GM18517 (cell line): ENCODE results near the gene AGTPBP1.

Experiments
- ATAC-seq: cut with Tn5 transposase; IDR thresholded peaks from one replicate; pipeline ENCODE4 v1.9.1; 2021; ENCODE audit warnings: mild to moderate bottlenecking, moderate library complexity; ENCODE audit not compliant: unreplicated experiment

The AGTPBP1 gene

DNA sequence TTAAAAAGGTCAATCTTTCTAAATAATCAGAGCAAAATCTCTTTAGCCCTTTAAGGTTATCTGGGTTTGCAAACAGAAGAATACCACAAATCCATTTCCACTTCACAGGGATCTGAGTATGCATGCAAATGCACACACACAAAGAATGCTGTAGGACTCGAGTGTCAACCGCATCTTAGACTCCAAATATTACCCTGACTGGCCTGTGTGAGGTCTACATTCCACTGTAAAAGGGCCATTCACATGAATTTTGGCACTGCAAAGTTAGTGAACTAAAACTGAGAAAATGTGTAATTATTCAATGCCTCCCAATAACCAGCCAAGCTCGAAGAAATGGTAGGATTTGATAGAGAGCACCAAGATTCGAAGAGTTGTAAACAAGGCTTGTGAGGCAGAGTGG is 199.9 kb downstream of the AGTPBP1 start:
- no peak for ATAC-seq

GRCh38 chr9:85536514-85536913 is 205.2 kb downstream of the AGTPBP1 start:
- ATAC-seq = no peak

DNA sequence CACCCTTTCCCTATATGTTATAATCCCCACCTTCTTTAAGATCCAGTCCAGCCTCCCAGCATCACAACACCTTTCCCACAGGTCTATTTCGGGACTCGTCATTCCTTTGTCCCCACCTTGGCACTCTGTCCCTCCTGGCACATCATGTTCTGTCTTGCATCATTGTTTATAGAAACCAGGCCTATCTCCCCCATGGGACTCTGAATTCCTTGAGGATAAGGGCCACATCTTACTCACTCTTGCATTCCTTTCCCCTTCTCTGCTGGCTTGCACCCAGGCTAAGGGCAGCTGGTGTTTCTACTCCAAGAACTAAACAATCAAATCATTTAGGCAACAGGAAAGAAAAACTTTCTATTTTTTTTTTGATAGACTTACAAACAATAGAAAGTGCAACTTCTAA is 205.7 kb downstream of the AGTPBP1 start:
- ATAC-seq = no peak

DNA sequence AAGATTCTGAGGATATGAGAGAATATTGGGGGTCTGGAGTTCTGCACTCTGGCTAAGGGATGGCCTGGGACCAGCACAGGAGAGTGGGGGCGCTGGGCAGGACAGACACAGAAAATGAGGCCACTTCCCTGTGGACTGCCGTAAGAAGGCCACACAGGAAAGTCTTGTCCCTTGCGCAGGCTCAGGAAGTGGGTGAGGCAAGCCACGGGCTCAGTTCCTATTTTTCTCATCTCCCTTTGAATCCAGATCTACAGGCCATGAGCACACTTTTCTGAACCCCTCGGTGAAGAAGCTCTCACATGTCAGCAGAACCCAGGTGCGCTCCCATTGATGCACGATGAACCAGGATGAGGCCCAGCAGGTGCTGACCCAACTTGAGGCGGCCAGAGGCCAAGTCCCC is 207.4 kb downstream of the AGTPBP1 start:
- no peak for ATAC-seq

DNA sequence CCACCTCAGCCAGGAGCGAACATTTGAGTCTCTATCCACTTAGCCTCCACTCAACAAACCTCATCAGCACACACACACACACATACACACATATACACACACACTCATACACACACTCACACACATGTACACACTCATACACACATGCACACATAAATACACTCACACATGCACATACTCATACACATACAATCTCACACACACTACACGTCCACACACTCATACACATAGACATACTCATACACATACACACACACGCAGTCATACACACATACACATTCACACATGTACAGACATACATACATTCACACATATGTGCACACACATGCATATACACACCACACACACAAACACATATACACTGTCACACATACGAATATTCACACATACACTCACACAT is 208.2 kb downstream of the AGTPBP1 start:
- ATAC-seq = no peak

DNA sequence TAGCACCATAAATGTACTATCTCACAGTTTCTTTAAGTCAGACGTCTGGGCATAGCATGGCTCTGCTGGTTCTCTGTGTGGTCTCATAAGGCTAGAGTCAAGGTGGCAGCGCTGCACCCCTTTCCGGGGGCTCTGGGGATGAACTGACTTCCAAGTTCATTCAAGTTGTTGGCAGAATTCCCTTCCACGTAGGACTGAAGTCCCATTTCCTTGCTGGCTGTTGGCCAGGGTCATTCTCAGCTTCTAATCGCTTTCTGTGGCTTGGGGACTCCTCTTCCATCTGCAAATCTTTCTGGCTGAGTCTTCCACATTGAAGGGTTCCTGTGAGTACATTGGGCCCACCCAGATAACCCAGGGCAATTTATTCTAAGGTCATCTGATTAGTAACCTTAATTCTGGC is 211.0 kb downstream of the AGTPBP1 start:
- ATAC-seq = no peak

GRCh38 chr9:85528607-85529006 is 213.1 kb downstream of the AGTPBP1 start:
- no peak for ATAC-seq

GRCh38 chr9:85528142-85528541 is 213.6 kb downstream of the AGTPBP1 start:
- no peak for ATAC-seq

GRCh38 chr9:85527331-85528020 is 214.3 kb downstream of the AGTPBP1 start:
- ATAC-seq = no peak

DNA sequence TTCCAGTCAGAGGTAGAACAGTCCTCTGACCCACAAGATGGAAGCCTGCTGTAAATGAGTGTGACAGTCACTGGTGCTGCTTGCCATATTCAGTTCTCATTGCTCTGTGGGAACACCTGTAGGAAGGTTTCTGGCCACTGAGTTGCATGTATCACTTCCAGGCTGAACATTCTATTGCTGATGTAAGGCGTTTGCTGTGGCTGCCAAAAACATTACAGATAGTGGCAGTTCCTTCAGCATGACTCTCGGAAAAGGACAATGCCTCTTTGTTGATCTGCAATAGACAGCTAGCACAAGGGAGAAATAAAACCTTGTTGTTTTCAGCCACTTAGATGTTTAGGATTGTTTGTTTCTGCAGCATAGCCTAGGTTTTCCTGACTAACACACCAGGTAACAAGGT is 217.2 kb downstream of the AGTPBP1 start:
- no peak for ATAC-seq

DNA sequence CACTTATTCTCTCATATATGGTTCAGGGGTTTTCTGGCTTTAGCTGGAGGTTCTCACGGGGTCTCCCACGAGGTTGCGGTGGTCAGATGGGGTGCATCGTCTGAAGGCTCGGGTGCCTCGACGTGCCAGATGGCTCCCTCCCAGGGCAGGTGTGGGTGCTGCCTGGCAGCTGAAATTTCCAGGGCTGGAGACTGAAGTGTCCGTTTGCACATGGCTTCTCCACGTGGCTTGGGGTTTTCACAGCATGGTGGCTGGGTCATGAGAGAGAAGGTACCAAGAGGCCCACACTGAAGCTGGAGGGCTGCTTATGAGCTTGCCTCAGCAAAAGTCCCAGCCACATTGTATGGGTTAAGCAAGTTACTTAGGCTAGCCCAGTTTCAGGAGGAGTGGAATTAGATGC is 218.6 kb downstream of the AGTPBP1 start:
- ATAC-seq = no peak

- no peak for ATAC-seq
Measured at GRCh38 chr9:85522459-85523092, 219.2 kb downstream of the AGTPBP1 start.

DNA sequence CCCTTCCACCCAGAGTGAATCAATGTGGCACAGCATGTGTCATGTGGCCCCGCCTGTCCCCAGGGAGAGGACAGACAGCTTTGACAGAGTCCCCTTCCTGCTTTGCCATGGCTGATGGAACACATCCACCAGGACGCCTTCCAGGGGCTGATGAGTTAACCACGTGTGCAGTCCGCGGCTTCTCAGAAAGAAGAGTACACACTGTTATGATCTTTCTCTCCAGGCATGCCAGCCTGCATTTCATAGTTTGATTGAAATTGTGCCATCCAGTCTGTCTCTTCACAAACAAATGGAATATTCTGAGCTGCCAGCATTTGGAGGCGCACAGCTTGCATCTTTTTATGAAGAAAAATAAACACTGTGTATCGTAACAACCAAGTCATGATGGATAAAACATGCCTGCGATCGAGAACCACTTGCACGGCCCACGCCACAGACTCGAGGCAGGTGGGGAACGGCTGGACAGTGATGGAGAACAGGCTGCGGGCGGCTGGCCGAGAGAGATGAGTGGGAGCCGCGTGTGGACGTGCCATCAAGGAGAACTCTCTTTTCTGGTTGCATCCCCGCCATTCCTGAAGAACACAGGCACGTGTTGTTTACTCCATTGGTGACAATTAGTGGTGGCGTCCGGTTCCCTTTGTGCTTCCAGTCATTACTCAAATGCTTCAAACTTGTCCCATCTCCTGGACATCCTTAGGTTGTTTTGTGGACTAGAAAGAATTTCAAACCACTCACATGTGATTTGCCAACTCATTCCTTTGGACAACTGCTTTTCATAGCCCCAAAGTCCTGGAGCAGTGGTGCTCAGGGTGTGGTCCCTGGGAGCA is 220.2 kb downstream of the AGTPBP1 start:
- no peak for ATAC-seq

DNA sequence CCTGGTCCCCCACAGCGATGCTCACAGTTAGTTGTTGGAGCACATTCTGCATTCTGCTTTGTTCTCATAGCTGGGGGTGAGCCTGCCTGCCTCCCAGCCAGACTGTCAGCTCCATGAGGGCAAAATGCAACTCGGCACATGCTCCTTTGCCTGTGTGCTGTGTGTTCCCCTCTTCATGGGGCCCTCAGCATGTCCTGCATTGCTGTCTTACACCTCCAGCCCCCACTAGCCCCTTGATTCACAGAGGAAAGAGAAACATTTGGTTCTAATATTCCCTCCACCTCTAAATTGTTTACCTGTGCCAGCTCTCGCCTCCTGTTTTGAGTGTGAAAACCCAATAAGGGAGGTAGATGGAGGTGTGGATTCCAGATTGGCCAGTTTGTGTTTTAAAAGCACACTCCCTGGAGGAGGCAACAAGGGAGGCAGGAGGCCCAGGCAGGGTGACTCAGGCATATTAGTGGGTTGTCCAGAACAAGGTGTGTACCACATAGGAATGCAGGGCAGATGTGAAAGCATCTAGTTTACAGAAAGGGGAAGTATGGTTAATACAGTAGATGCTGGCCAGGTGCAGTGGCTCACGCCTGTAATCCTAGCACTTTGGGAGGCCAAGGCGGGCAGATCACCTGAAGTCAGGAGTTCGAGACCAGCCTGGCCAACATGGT is 224.6 kb downstream of the AGTPBP1 start:
- ATAC-seq = no peak

GRCh38 chr9:85516455-85516854 is 225.3 kb downstream of the AGTPBP1 start:
- no peak for ATAC-seq

GRCh38 chr9:85515021-85515420 is 226.7 kb downstream of the AGTPBP1 start:
- ATAC-seq = no peak

- ATAC-seq = no peak
Measured at GRCh38 chr9:85514256-85514655, 227.5 kb downstream of the AGTPBP1 start.

DNA sequence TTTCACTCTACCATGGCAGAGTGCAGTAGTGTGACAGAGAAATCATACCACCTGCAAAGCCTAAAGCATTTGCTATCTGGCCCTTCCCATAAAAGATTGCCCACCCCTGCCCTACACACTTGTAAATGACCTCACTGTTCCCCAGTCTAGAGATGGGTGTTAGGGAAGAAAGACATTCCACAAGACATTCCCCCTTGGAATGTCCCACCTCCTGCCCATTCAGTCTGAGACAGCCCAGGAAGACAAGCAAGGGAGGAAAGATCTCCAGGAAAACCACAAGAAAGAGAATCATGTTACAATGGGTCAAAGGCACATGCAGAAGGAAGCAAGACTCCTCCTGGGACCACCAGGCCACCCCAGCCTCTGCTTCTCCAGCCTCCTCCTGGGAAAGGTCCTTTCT is 230.0 kb downstream of the AGTPBP1 start:
- ATAC-seq = no peak

- ATAC-seq = no peak
Measured at GRCh38 chr9:85510830-85511504, 230.8 kb downstream of the AGTPBP1 start.

DNA sequence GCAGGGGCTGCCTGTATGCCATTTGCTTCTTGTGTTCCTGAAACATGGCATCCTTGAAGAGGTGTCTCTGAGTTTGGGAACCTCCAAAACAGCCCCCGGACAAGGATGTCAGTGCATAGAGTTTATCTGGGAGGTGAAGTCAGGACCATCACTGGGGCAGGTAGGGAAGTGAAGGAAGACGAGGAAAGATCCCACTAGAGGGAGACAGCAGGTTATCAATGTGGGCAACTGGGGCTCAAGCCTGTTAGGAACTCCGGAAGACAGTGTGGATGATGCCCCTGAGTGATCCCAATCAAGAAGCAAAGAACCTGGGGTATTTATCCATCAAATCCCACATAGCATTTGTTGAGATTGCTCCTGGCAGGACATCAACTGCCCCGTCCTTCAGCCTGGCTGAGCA is 233.1 kb downstream of the AGTPBP1 start:
- no peak for ATAC-seq

- no peak for ATAC-seq
Measured at GRCh38 chr9:85505612-85506011, 236.1 kb downstream of the AGTPBP1 start.
